T-helper 2 cell (primary cell): ENCODE measurements around the gene LAMA1.

Experiments used
- DNase-seq, 5 experiments: peaks; one replicate each; pipeline versions ENCODE4 v3.0.0 to v3.0.0-alpha.2; 2012 to 2022

Gene LAMA1

GRCh38 chr18:6983366-6983765 is 134.2 kb downstream of the LAMA1 start:
- DNase-seq = no peak

DNA sequence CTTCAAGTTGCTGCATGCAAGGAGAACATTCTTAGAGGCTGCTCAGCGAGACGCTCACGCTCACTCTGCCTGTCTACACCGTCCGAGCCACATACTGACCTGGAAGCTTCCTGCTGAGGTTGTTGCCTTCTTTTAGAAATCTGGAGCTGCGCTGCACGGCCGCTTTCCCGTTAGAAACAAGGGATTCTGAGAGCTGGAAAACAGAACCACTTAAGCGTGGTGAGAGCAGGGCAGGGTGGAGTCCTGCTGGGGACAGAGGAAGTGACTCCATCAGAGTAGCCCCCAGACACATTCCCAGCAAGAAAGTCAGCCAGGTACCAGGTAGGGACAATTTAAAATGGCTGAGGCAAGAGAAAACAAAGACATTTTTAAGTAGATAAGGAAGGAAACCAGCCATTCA is 135.2 kb downstream of the LAMA1 start:
- DNase-seq = no peak

DNA sequence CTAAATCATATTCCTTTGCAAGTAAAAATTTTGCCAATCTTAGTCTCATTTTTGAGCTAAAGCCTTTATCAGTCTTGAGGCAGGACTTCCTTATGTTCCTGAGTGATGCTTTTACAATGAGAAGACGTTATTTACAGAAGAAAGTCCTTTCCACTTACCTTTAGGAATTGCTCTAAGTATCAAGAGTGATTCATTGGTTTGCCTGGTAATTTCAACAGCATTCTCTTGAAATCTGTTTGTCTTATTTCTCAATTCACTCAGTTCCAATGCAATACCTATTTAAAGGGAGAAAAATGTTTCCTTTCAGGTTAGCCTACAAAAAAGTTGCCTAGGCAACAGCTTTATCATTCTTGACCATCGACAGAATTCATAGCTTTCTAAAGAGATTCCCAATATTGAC is 137.2 kb downstream of the LAMA1 start:
- no peak for DNase-seq

GRCh38 chr18:6979954-6980353 is 137.6 kb downstream of the LAMA1 start:
- no peak for DNase-seq

DNA sequence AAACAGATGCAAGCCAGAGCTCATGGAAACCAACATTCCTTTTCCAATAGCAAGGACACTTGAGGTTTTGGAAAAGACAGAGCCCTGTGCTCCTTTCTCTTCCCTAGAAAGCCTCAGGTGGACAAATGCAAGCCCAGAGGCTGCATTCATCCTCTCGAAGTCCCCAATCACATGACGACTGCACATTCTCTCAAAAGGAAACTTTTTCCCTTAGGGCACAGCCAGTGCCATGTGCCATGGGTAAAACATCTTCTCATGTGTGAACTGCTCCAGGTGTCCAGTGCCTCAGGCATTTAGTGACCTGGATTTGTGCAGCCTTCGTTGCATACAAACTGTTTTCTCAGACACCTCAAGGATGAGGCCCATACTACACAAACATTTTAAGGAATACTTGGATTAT is 140.7 kb downstream of the LAMA1 start:
- DNase-seq = no peak

DNA sequence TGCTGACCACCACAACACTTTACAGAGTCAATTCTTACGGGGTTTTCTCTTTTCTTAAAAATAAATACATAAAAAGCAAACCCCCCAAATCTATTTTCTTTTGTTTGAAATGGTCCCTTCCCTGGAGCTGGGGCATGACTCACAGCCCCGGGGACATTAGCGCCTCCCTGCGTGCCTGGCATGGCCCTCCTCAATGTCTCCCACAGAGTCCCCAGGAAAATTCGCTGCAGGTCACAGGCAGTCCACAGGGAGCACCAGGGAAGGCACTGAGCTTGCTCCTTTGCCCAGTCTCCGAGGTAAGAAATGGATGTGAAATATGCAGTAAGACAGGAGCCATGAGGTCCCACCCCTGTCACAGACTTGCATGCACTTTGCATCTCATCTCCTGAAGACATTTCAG is 142.5 kb downstream of the LAMA1 start:
- no peak for DNase-seq

DNA sequence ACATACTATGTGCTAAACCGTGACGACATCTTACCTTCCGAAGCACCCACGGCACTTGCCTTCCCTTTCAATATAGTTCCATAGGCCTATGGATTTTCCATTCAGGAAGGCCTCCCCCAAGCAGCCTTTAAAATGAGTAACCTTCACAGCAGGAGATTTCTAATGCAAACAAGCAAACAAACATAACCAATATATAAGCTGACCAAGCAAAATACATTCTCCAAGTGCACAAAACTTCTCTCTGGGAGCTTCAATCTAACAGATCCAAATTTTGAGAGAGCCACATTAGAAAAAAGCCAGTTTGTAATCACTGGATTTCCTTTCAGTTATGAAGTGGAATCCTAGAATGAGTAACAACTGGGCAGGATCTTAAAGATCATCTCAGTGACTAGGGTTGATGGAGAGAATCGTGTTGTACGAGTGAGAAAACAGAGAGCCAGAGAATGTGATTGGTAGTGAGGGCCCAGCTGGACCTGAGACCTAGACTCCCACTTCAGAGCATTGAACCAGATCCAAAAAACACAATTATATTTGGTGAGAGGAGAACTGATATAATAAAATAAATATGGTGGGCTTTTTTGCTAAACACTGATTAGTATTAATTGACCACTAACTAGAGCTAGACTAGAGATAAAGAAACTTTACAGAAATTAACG is 145.6 kb downstream of the LAMA1 start:
- DNase-seq = no peak

DNA sequence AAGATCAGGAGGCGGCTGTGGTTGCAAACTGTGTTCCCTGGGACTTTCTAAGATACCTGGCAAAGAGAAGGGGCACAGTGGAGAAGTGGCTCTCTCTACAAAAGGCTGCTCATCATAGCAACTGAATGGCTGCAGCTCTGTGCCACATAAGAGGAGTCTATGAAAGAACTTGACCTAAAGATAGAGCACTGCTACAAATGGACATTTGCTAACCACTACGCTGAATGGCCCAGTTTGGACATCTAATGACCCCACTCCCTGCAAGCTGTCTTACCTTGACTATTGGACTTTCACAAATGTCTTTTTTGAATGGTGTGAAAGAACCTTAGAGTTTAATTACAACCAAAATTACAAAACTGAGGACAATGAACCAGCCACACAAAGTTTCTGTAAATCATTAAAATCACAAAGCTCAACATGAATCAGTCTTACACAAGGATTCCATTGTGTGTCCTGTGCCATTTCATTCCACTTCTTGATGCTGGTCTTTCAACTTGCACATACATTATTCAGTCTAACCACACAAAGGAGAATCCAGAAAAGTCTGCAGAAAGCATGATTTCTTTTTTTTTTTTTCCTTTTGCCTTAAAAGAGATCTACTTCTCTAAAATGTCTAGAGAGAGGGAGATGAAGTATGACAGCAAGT is 154.0 kb downstream of the LAMA1 start:
- DNase-seq = no peak

- DNase-seq = no peak
Observed at GRCh38 chr18:6962571-6963451, 154.8 kb downstream of the LAMA1 start.

DNA sequence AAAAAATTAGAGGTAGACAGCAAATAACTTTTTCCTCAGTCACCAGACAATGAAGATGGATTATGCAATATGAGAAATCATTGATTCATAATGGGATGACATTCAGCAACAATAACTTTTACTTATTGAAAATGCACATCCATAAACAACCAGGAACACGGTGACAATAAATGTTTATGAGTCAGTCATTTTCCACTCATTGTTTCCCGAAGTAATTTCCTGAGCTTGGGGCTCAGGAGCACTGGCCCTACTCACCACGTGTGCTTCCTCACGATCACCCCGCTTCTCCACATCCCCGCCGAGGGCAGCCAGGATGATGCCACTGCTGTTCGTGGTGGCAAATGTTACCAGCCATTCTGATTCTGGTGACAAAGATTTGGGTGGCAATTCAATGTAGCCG is 156.3 kb downstream of the LAMA1 start:
- no peak for DNase-seq

- no peak for DNase-seq
Observed at GRCh38 chr18:6960656-6961055, 156.9 kb downstream of the LAMA1 start.

GRCh38 chr18:6960124-6960523 is 157.5 kb downstream of the LAMA1 start:
- DNase-seq = no peak

DNA sequence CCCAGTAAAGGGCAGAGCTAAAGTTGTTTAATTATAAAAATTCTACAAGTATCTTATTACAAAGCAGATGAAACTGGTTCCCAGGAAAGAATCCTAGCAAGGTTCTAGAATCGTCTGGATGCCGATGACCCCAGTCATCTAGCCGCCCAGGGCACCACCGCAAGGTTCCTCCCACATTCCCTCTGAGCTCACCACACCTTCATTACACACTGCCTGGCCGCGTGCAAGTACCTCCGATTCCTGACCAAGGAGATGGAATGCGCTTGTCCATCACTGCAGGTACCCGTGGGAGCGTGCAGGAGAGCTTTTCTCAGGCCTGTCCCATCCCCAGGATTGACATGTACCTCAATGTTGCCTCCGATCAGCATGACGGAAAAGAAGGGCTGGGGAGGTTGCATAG is 158.5 kb downstream of the LAMA1 start:
- no peak for DNase-seq

DNA sequence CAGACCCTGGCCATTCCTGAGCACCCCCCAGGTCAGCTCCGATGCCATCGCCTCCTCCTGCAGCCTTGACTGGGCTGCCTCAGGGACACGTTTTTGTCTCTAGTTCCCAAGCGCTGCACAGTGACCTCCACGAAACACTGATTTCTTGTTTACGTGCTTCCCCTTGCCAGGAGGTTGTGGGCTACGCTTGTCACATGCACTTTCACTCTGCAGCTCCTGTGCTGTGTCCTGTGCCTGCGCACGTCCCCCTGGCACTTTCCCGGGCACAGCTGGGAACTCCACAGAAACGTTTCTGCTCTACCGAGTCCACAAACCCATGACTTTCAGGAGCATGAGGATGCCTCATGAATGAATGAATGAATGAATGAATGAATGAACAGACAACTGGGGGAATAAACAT is 160.6 kb downstream of the LAMA1 start:
- DNase-seq = no peak

GRCh38 chr18:6956495-6956894 is 161.1 kb downstream of the LAMA1 start:
- DNase-seq = no peak

DNA sequence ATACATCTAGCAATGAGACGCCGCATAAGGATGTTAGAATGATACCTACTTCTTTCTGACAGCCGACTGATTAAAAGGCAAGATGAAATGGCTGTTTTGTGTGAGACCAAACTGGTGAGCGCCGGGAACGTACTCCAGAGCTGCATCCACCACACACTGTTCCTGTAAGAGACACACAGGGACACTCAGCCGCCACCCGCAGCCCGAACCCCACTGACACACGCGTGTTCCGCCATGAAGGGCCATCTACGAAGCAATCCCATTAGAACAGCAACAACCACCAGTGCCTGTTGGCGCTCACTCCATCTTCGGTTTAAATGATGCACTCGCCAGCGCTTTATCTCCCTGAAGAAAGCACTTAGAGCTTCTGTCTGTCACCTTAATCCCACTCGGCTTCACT is 162.3 kb downstream of the LAMA1 start:
- no peak for DNase-seq

GRCh38 chr18:6954501-6954900 is 163.1 kb downstream of the LAMA1 start:
- DNase-seq = no peak

- no peak for DNase-seq
Observed at GRCh38 chr18:6951336-6952090, 166.1 kb downstream of the LAMA1 start.

DNA sequence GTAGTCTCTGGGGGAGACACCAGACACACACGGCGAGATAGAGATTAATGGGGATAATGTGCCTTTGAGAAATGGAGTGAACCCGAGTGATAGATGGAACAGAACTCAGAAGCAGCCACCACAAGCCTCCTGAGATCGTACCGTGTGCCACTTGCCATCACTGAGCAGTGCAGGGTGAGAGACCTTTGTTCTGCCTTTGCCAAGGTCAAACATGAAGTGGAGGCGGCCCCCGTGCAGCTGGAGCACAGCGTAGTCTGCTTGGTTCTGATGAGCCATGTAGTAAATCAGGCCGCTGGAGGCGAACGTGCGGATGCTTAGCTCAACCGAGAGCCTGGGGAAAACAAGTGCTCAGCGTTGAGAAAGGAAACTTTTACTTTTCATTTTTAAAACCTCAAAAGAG is 167.0 kb downstream of the LAMA1 start:
- no peak for DNase-seq

DNA sequence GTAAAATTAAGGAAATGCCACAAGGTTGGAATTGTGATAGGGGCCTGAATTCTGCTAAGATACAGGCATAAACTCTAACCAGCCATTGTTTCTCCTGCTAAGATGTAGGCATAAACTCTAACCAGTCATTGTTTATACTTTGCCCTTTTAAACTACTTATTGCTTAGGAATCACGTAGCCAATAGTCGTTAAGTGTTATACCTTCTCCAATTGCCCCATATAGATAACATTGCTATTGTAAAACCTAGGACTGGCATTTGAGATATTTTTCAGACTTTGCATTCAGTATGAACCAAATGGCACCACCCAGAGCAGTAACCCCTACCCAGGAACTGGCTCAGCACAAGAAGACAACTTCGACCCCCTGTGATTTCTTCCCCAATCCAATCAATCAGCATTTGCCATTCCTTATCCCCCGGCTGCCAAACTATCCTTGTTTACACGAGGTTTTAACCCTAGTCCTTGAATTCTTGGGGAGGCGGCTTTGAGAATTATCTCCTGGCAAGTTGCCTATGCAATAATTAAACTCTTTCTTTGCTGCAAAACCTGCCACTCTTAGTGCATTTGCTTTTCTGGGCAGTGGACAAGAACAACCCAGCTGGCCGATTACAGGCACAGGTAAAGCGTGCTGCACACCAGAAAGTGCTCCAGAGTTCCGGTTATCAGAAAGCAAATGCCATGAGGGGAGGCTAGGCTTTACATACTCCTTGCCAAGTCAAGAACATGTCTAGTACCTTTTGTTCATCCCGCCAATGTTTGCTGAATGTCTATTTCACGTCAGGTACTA is 167.6 kb downstream of the LAMA1 start:
- no peak for DNase-seq

- no peak for DNase-seq
Observed at GRCh38 chr18:6948281-6949055, 169.1 kb downstream of the LAMA1 start.
